GM10266 (cell line): ENCODE results near the gene RHBDF2.
A peak's percentile ranks its signal among the peaks of the same experiment; 100 is the strongest.

Experiments
- DNase-seq: peaks from one replicate; pipeline ENCODE4 v3.0.0; 2012; ENCODE audit errors: extremely low spot score
- TF ChIP-seq, protein P1 (sequence below): IDR thresholded peaks from 2 replicates; pipeline ENCODE4 v1.5.1; 2012; ENCODE audit warnings: mild to moderate bottlenecking, low read depth; ENCODE audit not compliant: control insufficient read depth, insufficient read depth; ENCODE audit errors: missing control alignments

The RHBDF2 gene

DNA sequence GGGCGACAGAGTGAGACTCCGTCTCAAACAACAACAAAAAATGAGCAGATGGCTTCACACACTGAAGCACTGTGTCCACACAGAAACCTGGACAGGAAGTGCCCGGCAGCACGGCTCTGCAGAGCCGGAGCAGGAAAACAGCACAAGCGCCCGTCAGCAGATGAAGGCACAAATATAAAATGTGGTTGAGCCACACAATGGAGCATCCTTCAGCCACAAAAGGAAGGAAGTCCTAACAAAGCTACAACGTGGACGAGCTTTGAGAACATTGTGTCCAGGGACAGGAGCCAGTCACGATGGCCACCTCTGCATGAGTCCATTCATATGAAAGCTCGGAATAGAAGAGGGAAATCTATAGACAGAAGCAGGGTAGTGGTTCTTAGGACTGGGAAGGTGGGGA is 15.7 kb downstream of the RHBDF2 start:
- DNase-seq: no peak
- TF ChIP-seq, protein P1, sequence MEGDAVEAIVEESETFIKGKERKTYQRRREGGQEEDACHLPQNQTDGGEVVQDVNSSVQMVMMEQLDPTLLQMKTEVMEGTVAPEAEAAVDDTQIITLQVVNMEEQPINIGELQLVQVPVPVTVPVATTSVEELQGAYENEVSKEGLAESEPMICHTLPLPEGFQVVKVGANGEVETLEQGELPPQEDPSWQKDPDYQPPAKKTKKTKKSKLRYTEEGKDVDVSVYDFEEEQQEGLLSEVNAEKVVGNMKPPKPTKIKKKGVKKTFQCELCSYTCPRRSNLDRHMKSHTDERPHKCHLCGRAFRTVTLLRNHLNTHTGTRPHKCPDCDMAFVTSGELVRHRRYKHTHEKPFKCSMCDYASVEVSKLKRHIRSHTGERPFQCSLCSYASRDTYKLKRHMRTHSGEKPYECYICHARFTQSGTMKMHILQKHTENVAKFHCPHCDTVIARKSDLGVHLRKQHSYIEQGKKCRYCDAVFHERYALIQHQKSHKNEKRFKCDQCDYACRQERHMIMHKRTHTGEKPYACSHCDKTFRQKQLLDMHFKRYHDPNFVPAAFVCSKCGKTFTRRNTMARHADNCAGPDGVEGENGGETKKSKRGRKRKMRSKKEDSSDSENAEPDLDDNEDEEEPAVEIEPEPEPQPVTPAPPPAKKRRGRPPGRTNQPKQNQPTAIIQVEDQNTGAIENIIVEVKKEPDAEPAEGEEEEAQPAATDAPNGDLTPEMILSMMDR: no peak

DNA sequence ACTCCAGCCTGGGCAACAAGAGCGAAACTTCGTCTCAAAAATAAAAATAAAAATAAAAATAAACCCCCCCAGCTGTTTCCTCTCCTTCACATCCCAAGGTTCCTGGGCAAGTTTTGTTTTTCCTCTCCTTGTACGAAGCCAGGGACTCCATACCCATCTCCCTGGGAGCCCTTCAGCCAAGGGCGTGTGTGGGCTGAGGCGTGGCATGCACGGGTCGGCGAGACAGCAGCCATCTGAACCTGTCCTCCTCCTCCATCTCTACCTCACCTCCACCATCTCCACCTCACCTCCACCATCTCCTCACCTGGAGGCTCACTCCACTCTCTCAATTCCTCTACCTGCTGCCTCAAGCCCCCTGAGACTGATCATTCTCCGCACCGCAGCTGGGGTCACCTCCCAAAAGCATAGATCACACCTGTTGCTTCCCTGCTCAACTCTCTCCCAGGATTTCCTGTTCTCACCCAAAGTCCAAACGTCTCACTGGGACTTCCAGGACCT is 16.9 kb downstream of the RHBDF2 start:
- DNase-seq: no peak
- TF ChIP-seq, protein P1: no peak

GRCh38 chr17:76481071-76481655 is 20.1 kb downstream of the RHBDF2 start:
- DNase-seq: peak; percentile 81
- TF ChIP-seq, protein P1: no peak

GRCh38 chr17:76480632-76481031 is 20.6 kb downstream of the RHBDF2 start:
- TF ChIP-seq, protein P1: no peak
- DNase-seq: peak; percentile 60

DNA sequence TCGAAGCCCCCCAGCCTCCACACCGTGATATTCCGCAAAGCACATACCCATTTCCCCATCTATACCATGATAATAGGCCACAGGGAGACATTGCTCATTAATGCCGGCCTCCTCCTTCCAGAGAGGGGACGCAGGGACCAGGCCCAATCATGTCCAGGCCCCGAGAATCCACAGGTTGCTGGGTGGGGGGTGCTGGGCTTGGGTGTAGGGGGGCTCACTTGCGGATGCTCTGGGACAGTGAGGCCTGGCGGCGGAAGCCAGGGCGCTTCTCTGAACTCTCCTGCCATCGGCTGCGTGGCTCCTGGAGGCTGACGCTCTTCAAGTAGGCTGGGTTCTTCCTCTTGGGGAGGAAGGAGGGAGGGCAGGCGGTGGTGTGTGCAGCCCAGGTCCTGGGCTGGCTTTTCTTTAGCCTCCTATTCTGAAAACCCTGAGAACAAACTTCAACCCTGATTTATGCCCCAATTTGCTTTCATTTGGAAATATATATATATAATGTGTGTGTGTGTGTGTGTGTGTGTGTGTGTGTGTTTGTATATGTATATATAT is 21.6 kb downstream of the RHBDF2 start:
- no peak for DNase-seq
- TF ChIP-seq, protein P1: no peak

- TF ChIP-seq, protein P1: no peak
Observed at GRCh38 chr17:76478730-76479514, 22.3 kb downstream of the RHBDF2 start.

GRCh38 chr17:76478097-76478496 is 23.1 kb downstream of the RHBDF2 start:
- TF ChIP-seq, protein P1: no peak

More at GRCh38 chr17:76478730-76479514, 22.3 kb downstream of the RHBDF2 start:
- no peak for DNase-seq

More at GRCh38 chr17:76478097-76478496, 23.1 kb downstream of the RHBDF2 start:
- no peak for DNase-seq
